Neural progenitor cell (in vitro differentiated cells): Measurements from ENCODE around the gene RERE. TPM values are rescaled to one million over a fixed set of nuclear protein-coding genes. Genes with fewer than 3 reads are reported as not detected.

Source experiments
- DNase-seq: peaks from one replicate; pipeline ENCODE4 v3.0.0-alpha.2; 2016; ENCODE audit warnings: low spot score
- H2AFZ ChIP-seq: fragments of 200-600 bp; sonication (generic); replicated peaks from 2 replicates; pipeline ENCODE4 v1.6.1; 2016; ENCODE audit warnings: antibody characterized with exemption
- H3F3A ChIP-seq: fragments of 200-600 bp; sonication (generic); 2 replicates; pipeline ENCODE4 v1.6.1; 2016; ENCODE audit warnings: antibody characterized with exemption, low read depth
- H3K27ac ChIP-seq: fragments of 200-600 bp; sonication (generic); 2 replicates; pipeline ENCODE4 v1.5.1; 2016; ENCODE audit warnings: mild to moderate bottlenecking
- H3K27me3 ChIP-seq: fragments of 200-600 bp; sonication (generic); 2 replicates; pipeline ENCODE4 v1.6.1; 2016; ENCODE audit warnings: mild to moderate bottlenecking, moderate library complexity
- H3K36me3 ChIP-seq: fragments of 200-600 bp; sonication (generic); 2 replicates; pipeline ENCODE4 v1.5.1; 2016
- H3K4me1 ChIP-seq: fragments of 200-600 bp; sonication (generic); 2 replicates; pipeline ENCODE4 v1.6.1; 2016; ENCODE audit warnings: mixed run types
- H3K4me2 ChIP-seq: fragments of 200-600 bp; sonication (generic); 2 replicates; pipeline ENCODE4 v1.6.1; 2016
- H3K4me3 ChIP-seq: fragments of 200-600 bp; sonication (generic); 2 replicates; pipeline ENCODE4 v1.5.1; 2016
- H3K79me2 ChIP-seq: fragments of 200-600 bp; sonication (generic); 2 replicates; pipeline ENCODE4 v1.6.1; 2016; ENCODE audit warnings: low read depth
- H3K9ac ChIP-seq: fragments of 200-600 bp; sonication (generic); 2 replicates; pipeline ENCODE4 v1.6.1; 2016
- H3K9me3 ChIP-seq: fragments of 200-600 bp; sonication (generic); 2 replicates; pipeline ENCODE4 v1.5.1; 2016; ENCODE audit warnings: low read depth
- H4K20me1 ChIP-seq: fragments of 200-600 bp; sonication (generic); 2 replicates; pipeline ENCODE4 v1.6.1; 2016; ENCODE audit warnings: low read depth
- H3K27ac Mint-ChIP-seq: 3 replicates; pipeline ENCODE4 v1.8.0; 2021; ENCODE audit warnings: mixed read lengths
- H3K27me3 Mint-ChIP-seq: 2 replicates; pipeline ENCODE4 v1.8.0; 2022; ENCODE audit warnings: low read depth, mild to moderate bottlenecking, inconsistent platforms, moderate library complexity, mixed read lengths; ENCODE audit not compliant: insufficient read depth
- H3K36me3 Mint-ChIP-seq: 3 replicates; pipeline ENCODE4 v1.8.0; 2021; ENCODE audit warnings: mixed read lengths
- H3K4me1 Mint-ChIP-seq: 3 replicates; pipeline ENCODE4 v1.8.0; 2021; ENCODE audit warnings: mixed read lengths
- H3K4me3 Mint-ChIP-seq: 3 replicates; pipeline ENCODE4 v1.8.0; 2021; ENCODE audit warnings: mild to moderate bottlenecking, moderate library complexity, mixed read lengths
- H3K9me3 Mint-ChIP-seq: 3 replicates; pipeline ENCODE4 v1.8.0; 2020; ENCODE audit warnings: mixed read lengths
- CTCF ChIP-seq: fragments of 200-600 bp; sonication (generic); IDR thresholded peaks from 2 replicates; pipeline ENCODE4 v1.5.1; 2017; ENCODE audit warnings: antibody characterized with exemption, mild to moderate bottlenecking
- EZH2 ChIP-seq: fragments of 200-600 bp; sonication (generic); IDR thresholded peaks from 2 replicates; pipeline ENCODE4 v1.6.1; 2017; ENCODE audit warnings: antibody characterized with exemption, mild to moderate bottlenecking, moderate library complexity
- EZH2phosphoT487 ChIP-seq: fragments of 200-600 bp; sonication (generic); IDR thresholded peaks from 2 replicates; pipeline ENCODE4 v1.6.1; 2017; ENCODE audit warnings: antibody characterized with exemption
- total RNA-seq: library from RNA; depleted of rRNA; stranded (reverse); fragments of >200 nt; gene quantifications from 2 replicates; pipeline ENCODE4 v1.2.3, GENCODE V29; 2015; ENCODE audit warnings: low replicate concordance

RERE gene
- total RNA-seq, 1 donor from 2014 or later, result 29.8 TPM

- no peak for TF ChIP-seq EZH2
- TF ChIP-seq CTCF, result no peak
- TF ChIP-seq EZH2phosphoT487, result no peak
- H3K9ac ChIP-seq, result no peak overlapping the region
- Mint-ChIP-seq H3K27ac (no peak overlapping the region), H3K4me3 (no peak overlapping the region), H3K4me1 (peaks cover 9% of the 10 kb centered on the region), H3K9me3 (no peaks in the 10 kb centered on the region), H3K36me3 (peaks cover 16% of the 10 kb centered on the region), H3K27me3 (no peaks in the 10 kb centered on the region)
- H3K27me3 ChIP-seq, result no peaks in the 10 kb centered on the region
- peaks cover 76% of the 10 kb centered on the region for H4K20me1 ChIP-seq
- H3F3A ChIP-seq, result no peaks in the 10 kb centered on the region
- H3K4me2 ChIP-seq, result no peak overlapping the region
- DNase-seq, result no peak
- H3K79me2 ChIP-seq, result peaks cover 99% of the 10 kb centered on the region
- no peak overlapping the region for H3K27ac ChIP-seq
- H2AFZ ChIP-seq, result no peak overlapping the region
- H3K36me3 ChIP-seq, result no peaks in the 10 kb centered on the region
- H3K4me1 ChIP-seq, result no peaks in the 10 kb centered on the region
- no peaks in the 10 kb centered on the region for H3K9me3 ChIP-seq
- H3K4me3 ChIP-seq, result no peak overlapping the region
These were observed 37.0 kb downstream of the RERE start for GRCh38 chr1:8780405-8780804.

GRCh38 chr1:8777867-8778266 is 39.6 kb downstream of the RERE start:
- Histone ChIP-seq H3K36me3 (no peaks in the 10 kb centered on the region), H3F3A (no peaks in the 10 kb centered on the region), H4K20me1 (peaks cover 54% of the 10 kb centered on the region), H3K4me1 (no peaks in the 10 kb centered on the region), H3K4me3 (no peak overlapping the region), H3K9ac (no peak overlapping the region), H3K4me2 (no peak overlapping the region), H2AFZ (no peak overlapping the region), H3K79me2 (peaks cover 97% of the 10 kb centered on the region), H3K27ac (no peak overlapping the region), H3K9me3 (no peaks in the 10 kb centered on the region), H3K27me3 (no peaks in the 10 kb centered on the region)
- Mint-ChIP-seq H3K27me3 (no peaks in the 10 kb centered on the region), H3K9me3 (peaks cover 3% of the 10 kb centered on the region), H3K36me3 (peaks cover 14% of the 10 kb centered on the region), H3K4me3 (no peak overlapping the region), H3K4me1 (no peaks in the 10 kb centered on the region), H3K27ac (no peak overlapping the region)
- no peak for TF ChIP-seq EZH2
- TF ChIP-seq CTCF, result no peak
- no peak for TF ChIP-seq EZH2phosphoT487
- no peak for DNase-seq

DNA sequence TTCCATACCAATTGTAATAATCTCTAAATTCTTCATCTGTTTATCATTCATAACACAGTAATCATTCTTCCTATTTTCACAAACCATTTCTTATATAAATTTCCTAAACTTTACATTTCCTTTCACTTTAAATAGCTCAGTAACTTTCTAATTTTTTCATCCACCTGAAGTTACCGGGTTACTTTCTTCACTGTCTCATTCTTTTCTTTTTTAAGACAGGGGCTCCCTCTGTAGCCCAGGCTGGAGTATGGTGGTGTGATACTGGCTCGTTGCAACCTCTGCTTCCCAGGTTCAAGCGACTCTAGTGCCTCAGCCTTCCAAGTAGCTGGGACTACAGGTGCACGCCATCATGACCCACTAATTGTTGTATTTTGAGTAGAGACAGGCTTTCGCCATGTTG is 41.3 kb downstream of the RERE start:
- Mint-ChIP-seq H3K36me3 (peaks cover 16% of the 10 kb centered on the region), H3K9me3 (peaks cover 3% of the 10 kb centered on the region), H3K27me3 (no peaks in the 10 kb centered on the region), H3K27ac (no peak overlapping the region), H3K4me3 (no peak overlapping the region), H3K4me1 (no peaks in the 10 kb centered on the region)
- H3K79me2 ChIP-seq, result peaks cover 91% of the 10 kb centered on the region
- no peaks in the 10 kb centered on the region for H3K27me3 ChIP-seq
- H3K4me2 ChIP-seq, result no peak overlapping the region
- H3K4me1 ChIP-seq, result no peaks in the 10 kb centered on the region
- H4K20me1 ChIP-seq, result peaks cover 50% of the 10 kb centered on the region
- no peak overlapping the region for H3K9ac ChIP-seq
- H3F3A ChIP-seq, result no peaks in the 10 kb centered on the region
- TF ChIP-seq EZH2phosphoT487, result no peak
- TF ChIP-seq CTCF, result no peak
- no peak for TF ChIP-seq EZH2
- H2AFZ ChIP-seq, result no peak overlapping the region
- H3K36me3 ChIP-seq, result no peaks in the 10 kb centered on the region
- no peak for DNase-seq
- H3K27ac ChIP-seq, result no peak overlapping the region
- H3K4me3 ChIP-seq, result no peak overlapping the region
- H3K9me3 ChIP-seq, result no peaks in the 10 kb centered on the region
